ENCODE measurements around the gene PKNOX2. TPM values are rescaled to one million over a fixed set of nuclear protein-coding genes. Genes with fewer than 3 reads are reported as not detected.

The PKNOX2 gene
- total RNA-seq, 1 experiment from 2014 or later = not detected

DNA sequence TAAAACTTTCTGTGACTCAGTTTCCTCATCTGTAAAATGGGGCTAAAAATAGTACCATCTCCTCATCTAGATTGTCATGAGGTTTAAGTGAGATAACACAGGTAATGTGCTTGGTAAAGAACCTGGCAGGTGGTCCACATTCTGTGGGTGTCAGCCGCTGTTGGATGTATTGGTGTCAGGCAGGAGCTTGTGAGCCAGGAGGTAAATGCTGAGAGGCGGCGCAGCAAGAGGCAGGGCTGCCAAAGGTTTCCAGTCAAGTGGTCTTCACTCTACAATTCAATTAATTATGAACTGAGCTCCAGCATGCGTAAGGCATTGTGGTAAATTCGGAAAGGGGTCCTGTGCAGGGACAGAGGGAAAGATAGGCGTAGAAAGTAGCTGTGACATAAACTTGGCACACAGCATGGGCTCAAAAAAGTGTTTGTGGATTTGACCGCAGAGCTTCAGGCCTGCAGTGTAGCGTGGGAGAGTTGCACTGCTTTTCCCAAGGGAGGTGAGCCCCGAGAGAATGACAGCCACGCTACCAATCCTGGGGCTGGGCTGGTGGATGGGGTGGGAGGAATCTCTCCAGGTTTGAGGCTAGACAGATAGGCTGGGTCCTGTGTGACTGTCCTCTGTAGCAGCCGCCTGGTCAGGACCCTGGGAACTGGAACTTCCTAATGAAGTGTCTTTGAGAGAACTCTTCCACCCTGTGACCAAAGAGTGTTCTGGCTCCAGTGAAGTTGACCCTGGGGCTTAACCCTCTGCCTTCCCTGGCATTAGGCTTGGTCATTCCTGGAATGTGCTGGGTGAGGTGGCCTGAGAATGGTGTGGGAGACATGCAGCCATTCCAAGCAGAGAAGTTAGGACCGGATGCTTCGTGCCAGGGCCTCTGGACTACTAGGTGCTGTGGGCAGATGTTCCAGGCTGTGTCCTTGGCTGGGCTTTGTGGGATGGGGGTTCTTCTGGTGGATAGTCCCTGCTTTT is 209.2 kb downstream of the PKNOX2 start:
- BruUV-seq (replicated peaks) = no TSS peak
- H3K4me1 Mint-ChIP-seq (ENCODE audit: low read depth, unreplicated experiment) = peaks cover 12% of the 10 kb centered on the region
- CTCF ChIA-PET = interaction anchor here (0.9 to 1.0 kb wide), 2 partner anchors 10 to 282 kb away, joined by 3 to 4 read pairs; no protein-coding TSS in a partner anchor
- TF ChIP-seq, protein P1, sequence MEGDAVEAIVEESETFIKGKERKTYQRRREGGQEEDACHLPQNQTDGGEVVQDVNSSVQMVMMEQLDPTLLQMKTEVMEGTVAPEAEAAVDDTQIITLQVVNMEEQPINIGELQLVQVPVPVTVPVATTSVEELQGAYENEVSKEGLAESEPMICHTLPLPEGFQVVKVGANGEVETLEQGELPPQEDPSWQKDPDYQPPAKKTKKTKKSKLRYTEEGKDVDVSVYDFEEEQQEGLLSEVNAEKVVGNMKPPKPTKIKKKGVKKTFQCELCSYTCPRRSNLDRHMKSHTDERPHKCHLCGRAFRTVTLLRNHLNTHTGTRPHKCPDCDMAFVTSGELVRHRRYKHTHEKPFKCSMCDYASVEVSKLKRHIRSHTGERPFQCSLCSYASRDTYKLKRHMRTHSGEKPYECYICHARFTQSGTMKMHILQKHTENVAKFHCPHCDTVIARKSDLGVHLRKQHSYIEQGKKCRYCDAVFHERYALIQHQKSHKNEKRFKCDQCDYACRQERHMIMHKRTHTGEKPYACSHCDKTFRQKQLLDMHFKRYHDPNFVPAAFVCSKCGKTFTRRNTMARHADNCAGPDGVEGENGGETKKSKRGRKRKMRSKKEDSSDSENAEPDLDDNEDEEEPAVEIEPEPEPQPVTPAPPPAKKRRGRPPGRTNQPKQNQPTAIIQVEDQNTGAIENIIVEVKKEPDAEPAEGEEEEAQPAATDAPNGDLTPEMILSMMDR (IDR thresholded peaks at IDR 0.05; ENCODE audit: insufficient read depth in 1 of 2, low read depth in 1 of 2, low read length in 1 of 2, severe bottlenecking in 1 of 2, unreplicated experiment in 1 of 2) = no peak
- Histone ChIP-seq H3K4me3 (ENCODE audit: low read depth, low read length) (no peak overlapping the region), H3K27me3 (replicated peaks; ENCODE audit: control insufficient read depth, insufficient read depth, low read length) (peaks cover 2% of the 10 kb centered on the region; the same call in 1 of the 2 replicates), H3K4me1 (peaks cover 18% of the 10 kb centered on the region), H3K9me3 (no peaks in the 10 kb centered on the region), H3K36me3 (ENCODE audit: control insufficient read depth, insufficient read depth, low read length) (no peaks in the 10 kb centered on the region)
- H3K4me3 Mint-ChIP-seq (ENCODE audit: unreplicated experiment) = no peak overlapping the region
- peaks cover 30% of the 10 kb centered on the region for H3K27me3 Mint-ChIP-seq (ENCODE audit: insufficient read depth, unreplicated experiment)
- H3K36me3 Mint-ChIP-seq (ENCODE audit: insufficient read depth, unreplicated experiment) = no peaks in the 10 kb centered on the region
- no peak for DNase-seq
- intact Hi-C loops (cut with micrococcal nuclease; ENCODE audit: unreplicated experiment) = no loop called here
- POLR2A ChIA-PET = no interaction called here
- H3K27ac Mint-ChIP-seq (ENCODE audit: unreplicated experiment) = no peak overlapping the region
- H3K9me3 Mint-ChIP-seq (ENCODE audit: unreplicated experiment) = no peaks in the 10 kb centered on the region

DNA sequence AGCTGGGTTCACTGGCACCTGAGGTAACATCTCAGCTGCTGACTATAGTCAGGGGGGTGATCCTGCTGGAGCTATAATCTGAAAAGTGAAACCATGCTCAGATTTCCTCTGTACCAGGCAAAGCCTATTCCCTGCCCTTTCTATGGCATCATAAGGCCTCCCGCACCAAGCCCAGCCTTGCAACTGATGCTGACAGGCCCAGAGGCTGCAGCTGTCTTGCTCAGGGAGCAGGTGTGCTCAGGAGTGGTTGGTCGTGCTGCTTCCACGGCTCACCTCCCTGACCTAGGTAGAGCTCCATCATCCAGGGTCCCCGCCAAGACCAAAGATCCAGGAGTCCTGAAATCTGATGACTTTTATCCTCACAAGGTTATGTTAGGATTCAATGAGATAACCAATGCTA is 209.8 kb downstream of the PKNOX2 start:
- peaks cover 32% of the 10 kb centered on the region for H3K27me3 Mint-ChIP-seq (ENCODE audit: insufficient read depth, unreplicated experiment)
- no peaks in the 10 kb centered on the region for H3K9me3 Mint-ChIP-seq (ENCODE audit: unreplicated experiment)
- H3K27me3 ChIP-seq (replicated peaks; ENCODE audit: control insufficient read depth, insufficient read depth, low read length) = peaks cover 2% of the 10 kb centered on the region; the same call in 1 of the 2 replicates

DNA sequence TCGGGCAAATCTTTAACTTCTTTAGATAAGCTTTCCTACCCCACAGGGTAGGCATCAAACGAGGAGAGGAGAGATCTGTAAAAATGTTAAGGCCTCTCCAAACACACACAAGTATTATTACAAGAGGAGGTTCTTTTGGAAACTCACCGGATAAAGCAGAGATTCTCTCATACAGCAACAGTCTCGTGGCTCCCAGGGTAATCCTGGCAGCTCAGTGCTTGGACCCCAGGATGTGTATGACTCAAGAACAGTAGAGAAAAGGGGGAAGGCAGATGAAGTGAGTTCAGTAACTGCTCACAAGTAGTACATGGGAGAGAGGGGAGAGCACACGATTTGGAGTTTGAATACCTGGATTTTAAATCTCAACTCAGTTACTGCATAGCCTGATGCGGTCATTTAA is 210.6 kb downstream of the PKNOX2 start:
- Histone ChIP-seq H3K4me1 (peaks cover 18% of the 10 kb centered on the region), H3K27me3 (replicated peaks; ENCODE audit: control insufficient read depth, insufficient read depth, low read length) (peaks cover 4% of the 10 kb centered on the region; the same call in 1 of the 2 replicates), H3K9me3 (no peaks in the 10 kb centered on the region), H3K36me3 (ENCODE audit: control insufficient read depth, insufficient read depth, low read length) (no peaks in the 10 kb centered on the region), H3K4me3 (ENCODE audit: low read depth, low read length) (no peak overlapping the region)
- POLR2A ChIA-PET = no interaction called here
- Mint-ChIP-seq H3K4me1 (ENCODE audit: low read depth, unreplicated experiment) (peaks cover 12% of the 10 kb centered on the region), H3K9me3 (ENCODE audit: unreplicated experiment) (no peaks in the 10 kb centered on the region), H3K27me3 (ENCODE audit: insufficient read depth, unreplicated experiment) (peaks cover 36% of the 10 kb centered on the region), H3K36me3 (ENCODE audit: insufficient read depth, unreplicated experiment) (no peaks in the 10 kb centered on the region), H3K4me3 (ENCODE audit: unreplicated experiment) (no peak overlapping the region), H3K27ac (ENCODE audit: unreplicated experiment) (no peak overlapping the region)
- TF ChIP-seq, protein P1 (IDR thresholded peaks at IDR 0.05; ENCODE audit: insufficient read depth in 1 of 2, low read depth in 1 of 2, low read length in 1 of 2, severe bottlenecking in 1 of 2, unreplicated experiment in 1 of 2) = no peak
- intact Hi-C loops (cut with micrococcal nuclease; ENCODE audit: unreplicated experiment) = no loop called here
- BruUV-seq (replicated peaks) = no TSS peak
- CTCF ChIA-PET = interaction anchor here (0.6 to 1.1 kb wide), 2 partner anchors 29 to 221 kb away, joined by 4 to 6 read pairs; no protein-coding TSS in a partner anchor
- no peak for DNase-seq

More for the DNA sequence above, 209.8 kb downstream of the PKNOX2 start:
- no peak for DNase-seq
- intact Hi-C loops (cut with micrococcal nuclease; ENCODE audit: unreplicated experiment) = no loop called here
- POLR2A ChIA-PET = no interaction called here
- Mint-ChIP-seq H3K36me3 (ENCODE audit: insufficient read depth, unreplicated experiment) (no peaks in the 10 kb centered on the region), H3K4me1 (ENCODE audit: low read depth, unreplicated experiment) (peaks cover 12% of the 10 kb centered on the region), H3K4me3 (ENCODE audit: unreplicated experiment) (no peak overlapping the region), H3K27ac (ENCODE audit: unreplicated experiment) (no peak overlapping the region)
- no peak overlapping the region for H3K4me3 ChIP-seq (ENCODE audit: low read depth, low read length)
- TF ChIP-seq, protein P1 (IDR thresholded peaks at IDR 0.05; ENCODE audit: insufficient read depth in 1 of 2, low read depth in 1 of 2, low read length in 1 of 2, severe bottlenecking in 1 of 2, unreplicated experiment in 1 of 2) = no peak
- H3K4me1 ChIP-seq = peaks cover 18% of the 10 kb centered on the region
- no peaks in the 10 kb centered on the region for H3K36me3 ChIP-seq (ENCODE audit: control insufficient read depth, insufficient read depth, low read length)
- CTCF ChIA-PET = interaction anchor here (0.9 to 1.1 kb wide), 3 partner anchors 10 to 283 kb away, joined by 3 to 6 read pairs (median 4); no protein-coding TSS in a partner anchor
- no peaks in the 10 kb centered on the region for H3K9me3 ChIP-seq
- no TSS peak for BruUV-seq (replicated peaks)

Measured in Caco-2 (cell line).